OCI-LY7 (cell line): ENCODE measurements around the gene KIAA1549.

Experiments
- EZH2phosphoT487 ChIP-seq: fragments of 200-600 bp; sonication (generic); IDR thresholded peaks from 2 replicates; pipeline ENCODE4 v1.6.1; 2018; ENCODE audit warnings: low read depth, borderline replicate concordance, mild to moderate bottlenecking, mixed run types, antibody characterized with exemption, low read length, moderate library complexity, mixed read lengths
- TF ChIP-seq, protein P1 (sequence below): fragments of 200-600 bp; sonication (generic); conservative IDR thresholded peaks from 2 replicates; pipeline ENCODE4 v1.5.1; 2014; ENCODE audit warnings: mild to moderate bottlenecking, antibody characterized with exemption, low read length, moderate library complexity, mixed read lengths

DNA sequence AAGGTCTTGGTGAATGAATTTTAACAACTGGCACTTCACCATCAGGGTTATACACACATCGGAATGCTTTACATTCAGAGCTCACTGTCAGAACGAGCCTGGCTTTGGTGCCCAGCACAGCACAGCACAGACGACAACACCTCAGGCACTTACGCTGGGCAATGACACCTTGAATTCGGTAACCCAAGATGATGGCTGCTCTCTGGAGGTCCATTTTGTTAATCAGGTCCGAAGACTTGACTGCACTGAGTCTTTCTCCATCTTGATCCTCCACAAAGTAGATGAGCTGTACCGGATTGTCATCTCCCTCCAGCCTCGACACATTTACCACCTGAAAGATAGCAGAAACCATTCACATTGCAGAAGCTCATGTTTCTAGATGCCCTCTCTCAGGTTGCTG lies 82.4 kb downstream of the KIAA1549 start:
- TF ChIP-seq, protein P1, sequence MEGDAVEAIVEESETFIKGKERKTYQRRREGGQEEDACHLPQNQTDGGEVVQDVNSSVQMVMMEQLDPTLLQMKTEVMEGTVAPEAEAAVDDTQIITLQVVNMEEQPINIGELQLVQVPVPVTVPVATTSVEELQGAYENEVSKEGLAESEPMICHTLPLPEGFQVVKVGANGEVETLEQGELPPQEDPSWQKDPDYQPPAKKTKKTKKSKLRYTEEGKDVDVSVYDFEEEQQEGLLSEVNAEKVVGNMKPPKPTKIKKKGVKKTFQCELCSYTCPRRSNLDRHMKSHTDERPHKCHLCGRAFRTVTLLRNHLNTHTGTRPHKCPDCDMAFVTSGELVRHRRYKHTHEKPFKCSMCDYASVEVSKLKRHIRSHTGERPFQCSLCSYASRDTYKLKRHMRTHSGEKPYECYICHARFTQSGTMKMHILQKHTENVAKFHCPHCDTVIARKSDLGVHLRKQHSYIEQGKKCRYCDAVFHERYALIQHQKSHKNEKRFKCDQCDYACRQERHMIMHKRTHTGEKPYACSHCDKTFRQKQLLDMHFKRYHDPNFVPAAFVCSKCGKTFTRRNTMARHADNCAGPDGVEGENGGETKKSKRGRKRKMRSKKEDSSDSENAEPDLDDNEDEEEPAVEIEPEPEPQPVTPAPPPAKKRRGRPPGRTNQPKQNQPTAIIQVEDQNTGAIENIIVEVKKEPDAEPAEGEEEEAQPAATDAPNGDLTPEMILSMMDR = no peak
- TF ChIP-seq EZH2phosphoT487 = no peak
